H1 (cell line): Measurements from ENCODE around the gene LRP1-AS. TPM values are rescaled to one million over a fixed set of nuclear protein-coding genes. Genes with fewer than 3 reads are reported as not detected.

Experiments
- CTCF ChIA-PET: fragments of 300-600 bp; sonication (Branson Sonifier 250); formaldehyde crosslinking; loops from one replicate; lab custom pipeline; 2021; ENCODE audit not compliant: partially characterized antibody; lab: Charles Lee
- POLR2A ChIA-PET: fragments of 300-600 bp; sonication (Branson Sonifier 250); formaldehyde crosslinking; loops from one replicate; lab custom pipeline; 2021; ENCODE audit warnings: inconsistent platforms; ENCODE audit not compliant: partially characterized antibody; lab: Charles Lee
- DNase-seq, 2 experiments: peaks; one replicate each; pipeline versions ENCODE4 v3.0.0 to v3.0.0-alpha.2; 2010 to 2022; ENCODE audit warnings: low spot score in 2 of 2, low read depth in 1 of 2, mixed read lengths in 1 of 2
- FAIRE-seq: peaks from 2 replicates; lab custom pipeline; 2011; peaks lifted over from hg19 to GRCh38; lab: Jason Lieb, UNC
- H2AFZ ChIP-seq: 2 replicates; pipeline ENCODE4 v1.8.1; 2012; ENCODE audit warnings: low read length, inconsistent platforms
- H2AK5ac ChIP-seq: 2 replicates; pipeline ENCODE4 v1.6.1; 2013; ENCODE audit warnings: low read depth, low read length
- H2BK120ac ChIP-seq: replicated peaks from 2 replicates; pipeline ENCODE3; 2013; ENCODE audit warnings: low read depth, low read length, inconsistent platforms
- H2BK12ac ChIP-seq: 2 replicates; pipeline ENCODE4 v1.6.1; 2013; ENCODE audit warnings: low read depth, low read length
- H2BK15ac ChIP-seq: 2 replicates; pipeline ENCODE4 v1.6.1; 2013; ENCODE audit warnings: low read length
- H2BK20ac ChIP-seq: 2 replicates; pipeline ENCODE4 v1.6.1; 2013; ENCODE audit warnings: low read length
- H2BK5ac ChIP-seq: 2 replicates; pipeline ENCODE4 v1.6.1; 2013; ENCODE audit warnings: low read depth, low read length
- H3K14ac ChIP-seq: 2 replicates; pipeline ENCODE4 v1.6.1; 2013; ENCODE audit warnings: inconsistent platforms; ENCODE audit not compliant: insufficient read length
- H3K18ac ChIP-seq: 2 replicates; pipeline ENCODE4 v1.6.1; 2013; ENCODE audit warnings: low read length; ENCODE audit errors: extremely low read depth
- H3K23ac ChIP-seq: 2 replicates; pipeline ENCODE4 v1.6.1; 2013; ENCODE audit warnings: inconsistent platforms; ENCODE audit not compliant: insufficient read length
- H3K23me2 ChIP-seq: 2 replicates; pipeline ENCODE4 v1.6.1; 2013; ENCODE audit warnings: low read depth, low read length
- H3K27ac ChIP-seq: 2 replicates; pipeline ENCODE4 v1.6.1; 2011; ENCODE audit warnings: low read depth, low read length, inconsistent platforms
- H3K27me3 ChIP-seq, 4 experiments: replicated peaks in 1 of 4; 1 replicate in 1 of 4; 2 replicates in 3 of 4; pipeline versions ENCODE4 v1.6.1 to v1.8.1; 2011 to 2013; ENCODE audit warnings: low read length in 3 of 4, mild to moderate bottlenecking in 3 of 4, inconsistent platforms in 2 of 4, mixed read lengths in 2 of 4, moderate library complexity in 1 of 4; ENCODE audit not compliant: control insufficient read depth in 3 of 4, insufficient read depth in 3 of 4; ENCODE audit errors: extremely low read depth in 1 of 4
- H3K36me3 ChIP-seq, 4 experiments: 2 replicates each; pipeline versions ENCODE4 v1.6.1 to v1.8.1; 2011 to 2013; ENCODE audit warnings: mild to moderate bottlenecking in 4 of 4, low read length in 3 of 4, moderate library complexity in 2 of 4, control low read depth in 1 of 4, inconsistent platforms in 1 of 4; ENCODE audit not compliant: insufficient read depth in 4 of 4, control insufficient read depth in 2 of 4
- H3K4ac ChIP-seq: replicated peaks from 2 replicates; pipeline ENCODE3; 2013; ENCODE audit warnings: low read length, low read depth, mixed read lengths, inconsistent platforms; ENCODE audit not compliant: insufficient read length
- H3K4me1 ChIP-seq, 4 experiments: replicated peaks in 1 of 4; 1 replicate in 1 of 4; 2 replicates in 3 of 4; pipeline versions ENCODE4 v1.6.1 to v1.8.1; 2011 to 2013; ENCODE audit warnings: low read length in 3 of 4, inconsistent platforms in 2 of 4, mixed read lengths in 1 of 4; ENCODE audit not compliant: insufficient read depth in 4 of 4, control insufficient read depth in 3 of 4
- H3K4me2 ChIP-seq, 2 experiments: 2 replicates each; pipeline versions ENCODE4 v1.6.1 to v1.8.1; 2011 to 2013; ENCODE audit warnings: low read depth in 2 of 2, low read length in 2 of 2, control low read depth in 1 of 2, inconsistent platforms in 1 of 2, mild to moderate bottlenecking in 1 of 2; ENCODE audit not compliant: insufficient read depth in 1 of 2
- H3K4me3 ChIP-seq, 4 experiments: fragments of 200-600, 300-600 bp in 1 of 4; sonication (generic), shearing (Covaris generic), sonication (Bioruptor Twin) in 1 of 4; 2 replicates each; pipeline versions ENCODE4 v1.5.1 to v1.8.1; 2011 to 2016; ENCODE audit warnings: low read length in 4 of 4, low read depth in 3 of 4, control low read depth in 2 of 4, inconsistent platforms in 2 of 4, mild to moderate bottlenecking in 2 of 4, mixed read lengths in 1 of 4, moderate library complexity in 1 of 4; ENCODE audit not compliant: insufficient read depth in 2 of 4; ENCODE audit errors: extremely low read depth in 1 of 4
- H3K56ac ChIP-seq: replicated peaks from 2 replicates; pipeline ENCODE3; 2013; ENCODE audit warnings: low read depth, mild to moderate bottlenecking, mixed read lengths, low read length, inconsistent platforms; ENCODE audit not compliant: insufficient read length
- H3K79me1 ChIP-seq: 2 replicates; pipeline ENCODE4 v1.6.1; 2013; ENCODE audit warnings: low read depth, low read length, control low read depth
- H3K79me2 ChIP-seq, 2 experiments: 2 replicates each; pipeline versions ENCODE4 v1.6.1 to v1.8.1; 2012 to 2013; ENCODE audit warnings: low read length in 2 of 2, mild to moderate bottlenecking in 2 of 2, inconsistent platforms in 1 of 2; ENCODE audit not compliant: insufficient read depth in 2 of 2, control insufficient read depth in 1 of 2
- H3K9ac ChIP-seq, 4 experiments: replicated peaks in 1 of 4; 1 replicate in 1 of 4; 2 replicates in 3 of 4; pipeline versions ENCODE4 v1.6.1 to v1.8.1; 2011 to 2013; ENCODE audit warnings: low read depth in 3 of 4, low read length in 3 of 4, control low read depth in 2 of 4, mild to moderate bottlenecking in 2 of 4, moderate library complexity in 2 of 4, inconsistent platforms in 1 of 4; ENCODE audit errors: extremely low read depth in 1 of 4
- H3K9me3 ChIP-seq, 2 experiments: 2 replicates each; pipeline versions ENCODE4 v1.6.1 to v1.8.1; 2012 to 2013; ENCODE audit warnings: mild to moderate bottlenecking in 2 of 2, moderate library complexity in 2 of 2, control low read depth in 1 of 2, inconsistent platforms in 1 of 2, low read depth in 1 of 2, low read length in 1 of 2, mixed read lengths in 1 of 2; ENCODE audit not compliant: insufficient read depth in 2 of 2
- H4K20me1 ChIP-seq, 2 experiments: replicated peaks in 1 of 2; 2 replicates each; pipeline versions ENCODE3 to v1.8.1; 2011 to 2013; ENCODE audit warnings: inconsistent platforms in 2 of 2, low read length in 2 of 2, mild to moderate bottlenecking in 1 of 2; ENCODE audit not compliant: insufficient read depth in 2 of 2, control insufficient read depth in 1 of 2
- H4K5ac ChIP-seq: 2 replicates; pipeline ENCODE4 v1.6.1; 2013; ENCODE audit warnings: low read length, low read depth, mixed read lengths, inconsistent platforms; ENCODE audit not compliant: insufficient read length
- H4K8ac ChIP-seq: 2 replicates; pipeline ENCODE4 v1.8.0; 2013; ENCODE audit warnings: mild to moderate bottlenecking, moderate library complexity, low read length, inconsistent platforms; ENCODE audit not compliant: insufficient read depth; ENCODE audit errors: extremely low read depth
- H4K91ac ChIP-seq: replicated peaks from 2 replicates; pipeline ENCODE3; 2013; ENCODE audit warnings: low read length, mixed read lengths, inconsistent platforms; ENCODE audit not compliant: insufficient read length
- BCL11A ChIP-seq, 2 experiments: IDR thresholded peaks; one replicate each; pipeline ENCODE4 v1.6.1; 2011; ENCODE audit warnings: low read depth in 2 of 2, low read length in 2 of 2, mild to moderate bottlenecking in 2 of 2
- CTCF ChIP-seq, 3 experiments: IDR thresholded peaks; 1 replicate in 2 of 3; 2 replicates in 1 of 3; pipeline versions ENCODE4 v1.5.1 to v1.6.1; 2011; ENCODE audit warnings: low read length in 3 of 3, mild to moderate bottlenecking in 3 of 3, inconsistent platforms in 2 of 3, low read depth in 1 of 3, moderate library complexity in 1 of 3; ENCODE audit not compliant: insufficient read depth in 1 of 3; ENCODE audit errors: control extremely low read depth in 1 of 3
- GABPA ChIP-seq: IDR thresholded peaks from 2 replicates; pipeline ENCODE4 v1.6.1; 2011; ENCODE audit warnings: mild to moderate bottlenecking, low read length, moderate library complexity, borderline replicate concordance; ENCODE audit not compliant: insufficient read depth
- MAX ChIP-seq: IDR thresholded peaks from 2 replicates; pipeline ENCODE4 v1.6.1; 2012; ENCODE audit warnings: inconsistent platforms
- POU5F1 ChIP-seq: IDR thresholded peaks from 2 replicates; pipeline ENCODE4 v1.6.1; 2011; ENCODE audit warnings: low read depth, mild to moderate bottlenecking, low read length, moderate library complexity
- RAD21 ChIP-seq, 2 experiments: IDR thresholded peaks in 1 of 2; conservative IDR thresholded peaks in 1 of 2; 2 replicates each; pipeline ENCODE4 v1.6.1; 2011; ENCODE audit warnings: low read depth in 2 of 2, low read length in 2 of 2, improper control_type of control experiment in 1 of 2, inconsistent platforms in 1 of 2, mild to moderate bottlenecking in 1 of 2, moderate library complexity in 1 of 2
- SP2 ChIP-seq: IDR thresholded peaks from 2 replicates; pipeline ENCODE4 v1.6.1; 2012; ENCODE audit warnings: mild to moderate bottlenecking, low read length, inconsistent platforms
- TAF1 ChIP-seq: IDR thresholded peaks from 2 replicates; pipeline ENCODE4 v1.6.1; 2011; ENCODE audit warnings: mild to moderate bottlenecking, low read depth, low read length
- TBP ChIP-seq: IDR thresholded peaks from 2 replicates; pipeline ENCODE4 v1.6.1; 2011; ENCODE audit warnings: low read depth, low read length, improper control_type of control experiment
- WGBS, 2 experiments: shearing (Covaris generic) in 1 of 2; methylation state at CpG; one replicate each; pipeline versions ENCODE4 v1.1.6 to v1.1.7; 2013 to 2015; ENCODE audit warnings: low lambda C conversion rate in 2 of 2, mixed read lengths in 2 of 2, inconsistent platforms in 1 of 2, low coverage in 1 of 2, missing lambda C conversion rate in 1 of 2; ENCODE audit not compliant: insufficient replicate concordance in 2 of 2, insufficient coverage in 1 of 2, insufficient read length in 1 of 2; ENCODE audit errors: extremely low coverage in 1 of 2, missing lambda C conversion rate in 1 of 2; 5-methylcytosine and 5-hydroxymethylcytosine counted together
- polyA plus RNA-seq, 7 experiments: library from polyadenylated mRNA; depleted of rRNA in 3 of 7; stranded (reverse) in 5 of 7; unstranded in 2 of 7; fragments of >200 nt in 5 of 7; fragments of 200-250 nt in 2 of 7; gene quantifications; 1 replicate in 5 of 7; 2 replicates in 1 of 7; 4 replicates in 1 of 7; pipeline versions ENCODE4 v1.2.1 to v1.2.3, GENCODE V29; 2011 to 2013; ENCODE audit warnings: missing spikeins in 2 of 7, mixed read lengths in 2 of 7
- total RNA-seq: library from RNA; stranded (reverse); fragmentation: NEBNext Ultra II Directional; extraction: Animal tissue kit (Norgen Biotek cat#: 25700); gene quantifications from 2 replicates; pipeline ENCODE4 v1.2.1, GENCODE V29; 2021

Gene LRP1-AS
- total and polyA plus RNA-seq, 2 of the 8 experiments (the other 6 are each of a cell fraction or from before 2014, with no cell fraction given), result not detected

- no peak overlapping the region for H2AK5ac ChIP-seq
- no peak overlapping the region for H3K9ac ChIP-seq
- H2BK20ac ChIP-seq, result no peak overlapping the region
- H2BK5ac ChIP-seq, result peak overlapping the region; percentile 48
- H4K20me1 ChIP-seq, result peaks cover 6 to 19% of the 10 kb centered on the region in 2 experiments
- H3K23ac ChIP-seq, result no peak overlapping the region
- H2AFZ ChIP-seq, result no peak overlapping the region
- no peak overlapping the region for H4K5ac ChIP-seq
- no peaks in the 10 kb centered on the region for H3K23me2 ChIP-seq
- no peak overlapping the region for H3K4ac ChIP-seq
- CTCF ChIA-PET, result interaction anchor here (0.5 to 21.9 kb wide), 27 partner anchors 5 to 547 kb away, joined by 3 to 389 read pairs (median 5); partner anchors contain the start of genes LRP1, LRP1-AS and STAT6
- no peaks in the 10 kb centered on the region for H3K9me3 ChIP-seq
- no peak overlapping the region for H4K91ac ChIP-seq
- H3K18ac ChIP-seq, result no peak overlapping the region
- TF ChIP-seq BCL11A (IDR thresholded peaks at IDR 0.05; ENCODE audit: low read depth in 2 of 2, low read length in 2 of 2) (no peak), GABPA (peak; percentile 25; the same call in 1 of the 2 replicates), CTCF (IDR thresholded peaks at IDR 0.05; ENCODE audit: control extremely low read depth in 1 of 3, insufficient read depth in 1 of 3, low read depth in 1 of 3, low read length in 3 of 3) (peak in 2 of 3 experiments; percentile 82 to 96; a peak in 3 of 4 replicates), SP2 (no peak), RAD21 (IDR thresholded peaks at IDR 0.05 in 1 of 2, conservative IDR thresholded peaks at IDR 0.05 in 1 of 2; ENCODE audit: low read depth in 2 of 2, low read length in 2 of 2) (peak; percentile 71 to 76), MAX (peak; percentile 30; the same call in 1 of the 2 replicates), POU5F1 (no peak), TBP (no peak), TAF1 (no peak)
- no peak overlapping the region for H3K4me3 ChIP-seq
- H3K14ac ChIP-seq, result no peak overlapping the region
- H3K27me3 ChIP-seq, result no peaks in the 10 kb centered on the region
- H2BK12ac ChIP-seq, result no peak overlapping the region
- no peaks in the 10 kb centered on the region for H3K79me1 ChIP-seq
- POLR2A ChIA-PET, result interaction anchor here (0.6 to 7.2 kb wide), 12 partner anchors 10 to 95 kb away, joined by 3 to 53 read pairs (median 4); partner anchors contain the start of genes LRP1, SHMT2 and STAT6
- no peak overlapping the region for H2BK15ac ChIP-seq
- no peak overlapping the region for H2BK120ac ChIP-seq
- H3K4me1 ChIP-seq, result no peaks in the 10 kb centered on the region; a peak in 1 of 7 replicates
- FAIRE-seq (peak; percentile 72), DNase-seq (peak; percentile 54 to 97)
- peaks cover 42 to 78% (median 76%) of the 10 kb centered on the region in 4 experiments for H3K36me3 ChIP-seq
- 77% methylated on average over 13 of the region's 13 CpGs; no CpG with 5 or more reads in 1 of the 2 experiments for WGBS, 2 experiments
- no peak overlapping the region for H4K8ac ChIP-seq
- no peak overlapping the region for H3K27ac ChIP-seq
- H3K79me2 ChIP-seq, result no peaks in the 10 kb centered on the region
- H3K56ac ChIP-seq, result no peak overlapping the region
- no peak overlapping the region for H3K4me2 ChIP-seq
Measured at GRCh38 chr12:57182918-57183575, 35.6 kb upstream of the LRP1-AS start.
